ENCODE measurements around the gene PTPRM.
"Not testable (repeated sequence)": the region's sequence is repeated elsewhere in the genome, so short reads cannot be mapped to it uniquely, and the experiment has no call there.

PTPRM gene

DNA sequence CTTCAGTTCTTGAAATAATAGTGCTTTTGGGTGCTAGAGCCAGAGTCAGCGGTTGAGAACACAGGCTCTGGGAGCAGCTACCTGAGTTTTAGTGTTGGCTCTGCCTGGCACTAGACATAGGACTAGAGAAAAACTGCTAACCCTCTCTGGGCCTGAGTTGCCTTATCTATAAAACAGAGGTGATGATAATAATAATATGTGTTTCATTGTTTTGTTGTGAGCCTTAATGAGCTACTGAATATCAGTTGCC, 391.7 kb downstream of the PTPRM start:
- Histone ChIP-seq H3K79me2 (ENCODE audit: low read length) (no peaks in the 10 kb centered on the region), H2AFZ (ENCODE audit: low read length) (peak overlapping the region; percentile 64), H3K9ac (ENCODE audit: low read length) (peak overlapping the region; percentile 38; the same call in 1 of the 2 replicates), H4K20me1 (ENCODE audit: insufficient read depth, low read length) (no peaks in the 10 kb centered on the region), H3K4me3 (ENCODE audit: low read length) (peak overlapping the region; percentile 42), H3K4me2 (ENCODE audit: low read depth, low read length) (peak overlapping the region; percentile 71), H3K9me2 (replicated peaks; ENCODE audit: insufficient read depth, low read length) (no peaks in the 10 kb centered on the region), H3K27me3 (replicated peaks; ENCODE audit: insufficient read depth, low read length) (no peaks in the 10 kb centered on the region), H3K27ac (ENCODE audit: low read length) (peak overlapping the region; percentile 54; the same call in 1 of the 2 replicates), H3K9me3 (replicated peaks; ENCODE audit: insufficient read depth, low read length) (no peaks in the 10 kb centered on the region), H3K36me3 (replicated peaks; ENCODE audit: insufficient read depth, low read length) (no peaks in the 10 kb centered on the region), H3F3A (ENCODE audit: insufficient read depth, low read length) (peaks cover 15% of the 10 kb centered on the region), H3K4me1 (ENCODE audit: low read length) (peaks cover 21% of the 10 kb centered on the region)
- no peak for TF ChIP-seq EZH2 (optimal IDR thresholded peaks at IDR 0.05; ENCODE audit: low read depth, low read length)
- TF ChIP-seq EZH2phosphoT487 (IDR thresholded peaks at IDR 0.05; ENCODE audit: low read length): no peak
- TF ChIP-seq, protein P1, sequence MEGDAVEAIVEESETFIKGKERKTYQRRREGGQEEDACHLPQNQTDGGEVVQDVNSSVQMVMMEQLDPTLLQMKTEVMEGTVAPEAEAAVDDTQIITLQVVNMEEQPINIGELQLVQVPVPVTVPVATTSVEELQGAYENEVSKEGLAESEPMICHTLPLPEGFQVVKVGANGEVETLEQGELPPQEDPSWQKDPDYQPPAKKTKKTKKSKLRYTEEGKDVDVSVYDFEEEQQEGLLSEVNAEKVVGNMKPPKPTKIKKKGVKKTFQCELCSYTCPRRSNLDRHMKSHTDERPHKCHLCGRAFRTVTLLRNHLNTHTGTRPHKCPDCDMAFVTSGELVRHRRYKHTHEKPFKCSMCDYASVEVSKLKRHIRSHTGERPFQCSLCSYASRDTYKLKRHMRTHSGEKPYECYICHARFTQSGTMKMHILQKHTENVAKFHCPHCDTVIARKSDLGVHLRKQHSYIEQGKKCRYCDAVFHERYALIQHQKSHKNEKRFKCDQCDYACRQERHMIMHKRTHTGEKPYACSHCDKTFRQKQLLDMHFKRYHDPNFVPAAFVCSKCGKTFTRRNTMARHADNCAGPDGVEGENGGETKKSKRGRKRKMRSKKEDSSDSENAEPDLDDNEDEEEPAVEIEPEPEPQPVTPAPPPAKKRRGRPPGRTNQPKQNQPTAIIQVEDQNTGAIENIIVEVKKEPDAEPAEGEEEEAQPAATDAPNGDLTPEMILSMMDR (IDR thresholded peaks at IDR 0.05; ENCODE audit: low read length): no peak
- DNase-seq: peak; percentile 33

DNA sequence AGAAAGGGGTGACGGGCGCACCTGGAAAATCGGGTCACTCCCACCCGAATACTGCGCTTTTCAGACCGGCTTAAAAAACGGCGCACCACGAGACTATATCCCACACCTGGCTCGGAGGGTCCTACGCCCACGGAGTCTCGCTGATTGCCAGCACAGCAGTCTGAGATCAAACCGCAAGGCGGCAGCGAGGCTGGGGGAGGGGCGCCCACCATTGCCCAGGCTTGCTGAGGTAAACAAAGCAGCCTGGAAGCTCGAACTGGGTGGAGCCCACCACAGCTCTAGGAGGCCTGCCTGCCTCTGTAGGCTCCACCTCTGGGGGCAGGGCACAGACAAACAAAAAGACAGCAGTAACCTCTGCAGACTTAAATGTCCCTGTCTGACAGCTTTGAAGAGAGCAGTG, 399.6 kb downstream of the PTPRM start:
- H2AFZ ChIP-seq (ENCODE audit: low read length); H3K79me2 ChIP-seq (ENCODE audit: low read length); H3K9me2 ChIP-seq (replicated peaks; ENCODE audit: insufficient read depth, low read length); H3K27me3 ChIP-seq (replicated peaks; ENCODE audit: insufficient read depth, low read length); H3K27ac ChIP-seq (ENCODE audit: low read length); H3K4me1 ChIP-seq (ENCODE audit: low read length); H3K4me2 ChIP-seq (ENCODE audit: low read depth, low read length); DNase-seq; H3K9ac ChIP-seq (ENCODE audit: low read length); H3K36me3 ChIP-seq (replicated peaks; ENCODE audit: insufficient read depth, low read length); H3K4me3 ChIP-seq (ENCODE audit: low read length); H4K20me1 ChIP-seq (ENCODE audit: insufficient read depth, low read length); H3K9me3 ChIP-seq (replicated peaks; ENCODE audit: insufficient read depth, low read length); H3F3A ChIP-seq (ENCODE audit: insufficient read depth, low read length): not testable (repeated sequence)

DNA sequence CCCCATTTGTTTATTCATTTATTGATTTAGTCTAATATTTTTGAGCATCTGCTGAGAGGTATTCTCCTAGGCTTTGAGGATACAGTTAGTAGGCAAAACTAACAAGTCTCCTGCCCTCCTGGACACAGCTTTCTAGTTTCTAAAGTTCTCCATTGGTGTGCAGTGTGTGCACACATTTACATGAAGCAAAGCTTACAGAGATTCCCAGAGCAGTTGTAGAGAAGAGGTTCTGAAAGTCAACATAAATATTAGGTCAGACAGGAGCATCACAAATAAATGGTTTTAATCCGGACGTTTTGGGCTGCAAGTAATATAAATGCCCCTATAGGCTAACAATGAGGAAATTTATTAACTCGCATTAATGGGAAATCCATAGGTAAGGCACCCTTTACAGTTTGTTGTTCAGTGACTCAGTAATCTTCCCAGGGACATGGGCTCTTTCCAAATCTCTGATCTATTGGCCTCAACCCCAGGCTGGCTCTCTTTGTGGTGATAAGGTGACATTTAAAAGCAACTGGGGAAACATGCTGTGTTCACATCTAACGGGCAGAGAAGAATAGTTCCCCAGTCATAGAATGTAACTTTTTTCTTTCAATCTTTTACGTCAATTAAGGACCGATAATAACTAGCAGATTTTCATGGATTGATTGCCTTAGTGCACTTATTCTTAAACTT, 407.2 kb downstream of the PTPRM start:
- no peak for DNase-seq
- Histone ChIP-seq H3K27ac (ENCODE audit: low read length) (no peak overlapping the region), H3K9ac (ENCODE audit: low read length) (no peak overlapping the region), H3K79me2 (ENCODE audit: low read length) (no peaks in the 10 kb centered on the region), H3K9me2 (replicated peaks; ENCODE audit: insufficient read depth, low read length) (no peaks in the 10 kb centered on the region), H3K4me3 (ENCODE audit: low read length) (no peak overlapping the region), H3F3A (ENCODE audit: insufficient read depth, low read length) (no peaks in the 10 kb centered on the region), H2AFZ (ENCODE audit: low read length) (no peak overlapping the region), H3K36me3 (replicated peaks; ENCODE audit: insufficient read depth, low read length) (no peaks in the 10 kb centered on the region), H3K9me3 (replicated peaks; ENCODE audit: insufficient read depth, low read length) (no peaks in the 10 kb centered on the region), H4K20me1 (ENCODE audit: insufficient read depth, low read length) (no peaks in the 10 kb centered on the region), H3K27me3 (replicated peaks; ENCODE audit: insufficient read depth, low read length) (no peaks in the 10 kb centered on the region), H3K4me2 (ENCODE audit: low read depth, low read length) (no peak overlapping the region), H3K4me1 (ENCODE audit: low read length) (no peaks in the 10 kb centered on the region)
- TF ChIP-seq EZH2 (optimal IDR thresholded peaks at IDR 0.05; ENCODE audit: low read depth, low read length) (no peak), EZH2phosphoT487 (IDR thresholded peaks at IDR 0.05; ENCODE audit: low read length) (no peak)
- TF ChIP-seq, protein P1 (IDR thresholded peaks at IDR 0.05; ENCODE audit: low read length): no peak

DNA sequence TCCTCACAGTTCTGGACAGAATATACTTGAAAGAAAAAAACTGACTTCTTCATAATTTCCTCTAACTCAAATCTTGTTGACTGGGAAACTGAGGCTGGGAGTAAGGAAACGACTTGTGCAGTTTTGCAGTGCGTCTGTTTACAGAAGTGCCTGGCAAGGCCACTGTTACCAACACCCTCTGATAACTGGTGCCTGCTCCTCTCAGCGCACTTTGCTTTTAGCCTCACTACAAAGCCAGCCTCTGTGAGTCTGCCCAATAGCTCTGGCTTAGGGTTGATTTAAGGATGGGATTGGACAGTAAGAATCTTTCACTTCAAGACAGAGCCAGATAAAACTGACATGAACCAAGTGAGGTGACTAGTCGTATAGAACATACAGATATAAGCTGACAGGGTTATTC, 410.8 kb downstream of the PTPRM start:
- H3K9me3 ChIP-seq (replicated peaks; ENCODE audit: insufficient read depth, low read length): no peaks in the 10 kb centered on the region
- no peak for TF ChIP-seq EZH2phosphoT487 (IDR thresholded peaks at IDR 0.05; ENCODE audit: low read length)
- no peak for TF ChIP-seq EZH2 (optimal IDR thresholded peaks at IDR 0.05; ENCODE audit: low read depth, low read length)
- TF ChIP-seq, protein P1 (IDR thresholded peaks at IDR 0.05; ENCODE audit: low read length): no peak
- H3K4me1 ChIP-seq (ENCODE audit: low read length): no peaks in the 10 kb centered on the region
- no peaks in the 10 kb centered on the region for H3K79me2 ChIP-seq (ENCODE audit: low read length)
- H3F3A ChIP-seq (ENCODE audit: insufficient read depth, low read length): no peaks in the 10 kb centered on the region
- no peak overlapping the region for H3K4me2 ChIP-seq (ENCODE audit: low read depth, low read length)
- no peaks in the 10 kb centered on the region for H3K27me3 ChIP-seq (replicated peaks; ENCODE audit: insufficient read depth, low read length)
- H3K9ac ChIP-seq (ENCODE audit: low read length): no peak overlapping the region
- H3K9me2 ChIP-seq (replicated peaks; ENCODE audit: insufficient read depth, low read length): no peaks in the 10 kb centered on the region
- H3K4me3 ChIP-seq (ENCODE audit: low read length): no peak overlapping the region
- DNase-seq: no peak
- no peak overlapping the region for H2AFZ ChIP-seq (ENCODE audit: low read length)
- H3K36me3 ChIP-seq (replicated peaks; ENCODE audit: insufficient read depth, low read length): no peaks in the 10 kb centered on the region
- H3K27ac ChIP-seq (ENCODE audit: low read length): no peak overlapping the region
- H4K20me1 ChIP-seq (ENCODE audit: insufficient read depth, low read length): no peaks in the 10 kb centered on the region
